K562 (cell line): Measurements from ENCODE around the gene FARP2. TPM values are rescaled to one million over a fixed set of nuclear protein-coding genes. Genes with fewer than 3 reads are reported as not detected.

Source experiments
- ATAC-seq: fragments of 200-7000 bp; cut with Tn5 transposase; 3 replicates; pipeline ENCODE4 v1.9.1; 2020; ENCODE audit warnings: moderate library complexity
- BruUV-seq: library from RNA; stranded (reverse); fragments of 400-500 nt; replicated peaks from 2 replicates; lab custom pipeline; 2021; lab: Mats Ljungman, UMichigan
- CTCF ChIA-PET: fragments of 300-600 bp; formaldehyde crosslinking; extraction: SDS; loops from one replicate; lab custom pipeline; 2021; ENCODE audit warnings: low intra/inter-chr PET ratio; lab: Yijun Ruan, JAX
- POLR2A ChIA-PET: fragments of 300-600, 350-650 bp; sonication (Branson Sonifier 250); formaldehyde crosslinking; extraction: SDS; loops from one replicate; lab custom pipeline; 2021; ENCODE audit warnings: antibody characterized with exemption, inconsistent platforms; lab: Yijun Ruan, JAX
- DNase-seq, 4 experiments: peaks; one replicate each; pipeline versions ENCODE4 v3.0.0 to v3.0.0-alpha.2; 2011 to 2018; ENCODE audit warnings: low spot score in 3 of 4, mixed read lengths in 3 of 4; ENCODE audit errors: extremely low read depth in 1 of 4
- FAIRE-seq: peaks from 2 replicates; lab custom pipeline; 2011; peaks lifted over from hg19 to GRCh38; lab: Jason Lieb, UNC
- H2AFZ ChIP-seq: 2 replicates; pipeline ENCODE4 v1.6.0; 2011; ENCODE audit warnings: low read depth, low read length, control low read depth, inconsistent platforms
- H3K27ac ChIP-seq: fragments of 200-600 bp; 3 replicates; pipeline ENCODE4 v1.8.0; 2011; ENCODE audit warnings: low read depth, mild to moderate bottlenecking, control low read depth, inconsistent platforms, low read length, moderate library complexity, mixed read lengths; ENCODE audit errors: extremely low read depth
- H3K27me3 ChIP-seq, 2 experiments: fragments of 300-600 bp in 1 of 2; 2 replicates in 1 of 2; 3 replicates in 1 of 2; pipeline versions ENCODE4 v1.6.0 to v1.8.0; 2011; ENCODE audit warnings: inconsistent platforms in 2 of 2, low read length in 2 of 2, mild to moderate bottlenecking in 1 of 2, mixed read lengths in 1 of 2, moderate library complexity in 1 of 2; ENCODE audit not compliant: control insufficient read depth in 2 of 2, insufficient read depth in 2 of 2
- H3K36me3 ChIP-seq: fragments of 300-600 bp; 3 replicates; pipeline ENCODE4 v1.8.0; 2011; ENCODE audit warnings: mild to moderate bottlenecking, low read length, inconsistent platforms; ENCODE audit not compliant: control insufficient read depth, insufficient read depth
- H3K4me1 ChIP-seq, 2 experiments: fragments of 200-600 bp in 1 of 2; replicated peaks in 1 of 2; 2 replicates in 1 of 2; 3 replicates in 1 of 2; pipeline versions ENCODE4 v1.5.1 to v1.8.0; 2011; ENCODE audit warnings: inconsistent platforms in 2 of 2, low read length in 2 of 2, mild to moderate bottlenecking in 1 of 2, mixed read lengths in 1 of 2, moderate library complexity in 1 of 2; ENCODE audit not compliant: control insufficient read depth in 2 of 2, insufficient read depth in 2 of 2
- H3K4me2 ChIP-seq: 2 replicates; pipeline ENCODE4 v1.6.1; 2011; ENCODE audit warnings: low read length, control low read depth, inconsistent platforms, mixed read lengths; ENCODE audit not compliant: insufficient read depth
- H3K4me3 ChIP-seq: fragments of 200-600 bp; sonication (generic), shearing (Covaris generic); 2 replicates; pipeline ENCODE4 v1.5.1; 2016; ENCODE audit warnings: control low read depth, inconsistent platforms
- H3K79me2 ChIP-seq: fragments of 200-600 bp; 3 replicates; pipeline ENCODE4 v1.8.0; 2011; ENCODE audit warnings: low read length, inconsistent platforms; ENCODE audit not compliant: control insufficient read depth, insufficient read depth
- H3K9ac ChIP-seq, 2 experiments: 2 replicates each; pipeline versions ENCODE4 v1.6.0 to v1.6.1; 2011; ENCODE audit warnings: low read depth in 2 of 2, low read length in 2 of 2, control low read depth in 1 of 2, inconsistent platforms in 1 of 2, mild to moderate bottlenecking in 1 of 2, mixed read lengths in 1 of 2; ENCODE audit not compliant: insufficient read depth in 1 of 2
- H3K9me1 ChIP-seq: one replicate; pipeline ENCODE4 v1.6.0; 2011; ENCODE audit warnings: inconsistent platforms, mild to moderate bottlenecking, low read length, moderate library complexity; ENCODE audit not compliant: control insufficient read depth, insufficient read depth
- H3K9me3 ChIP-seq: replicated peaks from 2 replicates; pipeline ENCODE4 v1.5.1; 2011; ENCODE audit warnings: low read depth, low read length, inconsistent platforms; ENCODE audit not compliant: control insufficient read depth, insufficient read depth
- H4K20me1 ChIP-seq: replicated peaks from 2 replicates; pipeline ENCODE4 v1.6.1; 2011; ENCODE audit warnings: low read length, inconsistent platforms, mixed read lengths; ENCODE audit not compliant: control insufficient read depth, insufficient read depth
- ATF7 ChIP-seq: fragments of 450-650 bp; IDR thresholded peaks from 2 replicates; pipeline ENCODE4 v1.7.1; 2014; ENCODE audit warnings: mild to moderate bottlenecking, moderate library complexity
- TAF7 ChIP-seq: fragments of 450-650 bp; IDR thresholded peaks from 2 replicates; pipeline ENCODE4 v1.6.1; 2016; ENCODE audit warnings: missing genetic modification characterization, missing compliant biosample characterization
- ZNF398 ChIP-seq: fragments of 250-450 bp; sonication (Bioruptor Pico); IDR thresholded peaks from 2 replicates; pipeline ENCODE4 v1.8.0; 2021; ENCODE audit warnings: moderate library complexity, mild to moderate bottlenecking, inconsistent platforms
- WGBS: fragments of 100-300 bp; shearing (Covaris generic); methylation state at CpG from one replicate; pipeline ENCODE4 v1.1.6; 2016; ENCODE audit warnings: low coverage, mixed read lengths; ENCODE audit not compliant: insufficient coverage; ENCODE audit errors: missing lambda C conversion rate; 5-methylcytosine and 5-hydroxymethylcytosine counted together
- in situ Hi-C: fragments of 300-500 bp; cut with MboI; formaldehyde crosslinking; loops from 4 replicates; pipeline ENCODE4 v1.15.0; 2018; ENCODE audit warnings: inconsistent platforms, mixed read lengths
- intact Hi-C: fragments of 100-400 bp; cut with micrococcal nuclease; formaldehyde crosslinking; loops from 2 replicates; pipeline ENCODE4 v1.14.2; 2022
- polyA plus RNA-seq, 8 experiments: library from polyadenylated mRNA; depleted of rRNA in 4 of 8; stranded (reverse) in 5 of 8; unstranded in 3 of 8; fragments of >200 nt; fragmentation: Nextera tagmentation in 2 of 8; fragmentation: Illumina TruSeq in 1 of 8; extraction: Ambion mirVana in 2 of 8; extraction: Trizol in 1 of 8; gene quantifications; 2 replicates each; pipeline versions ENCODE4 v1.2.1 to v1.2.3, GENCODE V29; 2011 to 2014; ENCODE audit warnings: inconsistent platforms in 1 of 8, missing spikeins in 1 of 8
- total RNA-seq, 7 experiments: library from RNA; depleted of rRNA in 6 of 7; stranded (reverse); fragments of >200 nt in 6 of 7; fragmentation: Illumina TruSeq in 2 of 7; extraction: Trizol in 2 of 7; gene quantifications; 2 replicates each; pipeline versions ENCODE4 v1.2.1 to v1.2.3, GENCODE V29; 2011 to 2021; ENCODE audit warnings: low replicate concordance in 1 of 7

FARP2 gene
- total and polyA plus RNA-seq, 9 of the 15 experiments (the other 6 are each of a cell fraction or from before 2014, with no cell fraction given), result 4.1 to 38.1 (median 21.1) TPM

- FAIRE-seq, result no peak
- POLR2A ChIA-PET, result interaction anchor here (0.6 to 1.1 kb wide), 2 partner anchors 11 to 49 kb away, joined by 3 to 4 read pairs; no protein-coding TSS in a partner anchor
These were observed 182.9 kb downstream of the FARP2 start for GRCh38 chr2:241538838-241539615.

More at GRCh38 chr2:241538838-241539615, 182.9 kb downstream of the FARP2 start:
- Histone ChIP-seq H3K79me2 (no peaks in the 10 kb centered on the region), H3K36me3 (no peaks in the 10 kb centered on the region), H3K27me3 (no peaks in the 10 kb centered on the region; a peak in 1 of 5 replicates), H4K20me1 (no peaks in the 10 kb centered on the region), H3K9me3 (no peaks in the 10 kb centered on the region), H3K9ac (no peak overlapping the region), H3K4me2 (no peak overlapping the region), H3K9me1 (no peaks in the 10 kb centered on the region), H2AFZ (no peak overlapping the region)
- CTCF ChIA-PET, result no interaction called here
- BruUV-seq, result no TSS peak
- no peak for DNase-seq
- TF ChIP-seq ZNF398 (CRISPR knock-in tag) (no peak), ATF7 (no peak), TAF7 (tag) (no peak)
- TF ChIP-seq, all 486 proteins: peak for 0
- H3K27ac ChIP-seq, result no peak overlapping the region
- no peak overlapping the region for H3K4me3 ChIP-seq
- intact Hi-C loops (no loop called here), in situ Hi-C loops (no loop called here)
- peaks cover 6 to 40% of the 10 kb centered on the region in 2 experiments for H3K4me1 ChIP-seq
- 34% methylated on average over 14 of the region's 15 CpGs for WGBS
- ATAC-seq, result no peak
